ENCODE data around the gene DPEP2NB. TPM values are rescaled to one million over a fixed set of nuclear protein-coding genes. Genes with fewer than 3 reads are reported as not detected.
"Not testable (repeated sequence)": the region's sequence is repeated elsewhere in the genome, so short reads cannot be mapped to it uniquely, and the experiment has no call there.

DPEP2NB gene
- total RNA-seq, 1 experiment from 2014 or later: not detected

- no peak for TF ChIP-seq CTCF (IDR thresholded peaks at IDR 0.05; ENCODE audit: insufficient read depth in 1 of 2, low read depth in 1 of 2, low read length in 1 of 2, severe bottlenecking in 1 of 2, unreplicated experiment in 1 of 2)
- H3K4me1 Mint-ChIP-seq (ENCODE audit: low read depth, unreplicated experiment): no peaks in the 10 kb centered on the region
- intact Hi-C loops (cut with micrococcal nuclease; ENCODE audit: unreplicated experiment): no loop called here
- H3K4me1 ChIP-seq: no peaks in the 10 kb centered on the region
- no TSS peak for BruUV-seq (replicated peaks)
- H3K27me3 ChIP-seq (replicated peaks; ENCODE audit: control insufficient read depth, insufficient read depth, low read length): no peaks in the 10 kb centered on the region
- no peak overlapping the region for H3K27ac Mint-ChIP-seq (ENCODE audit: unreplicated experiment)
- H3K4me3 Mint-ChIP-seq (ENCODE audit: unreplicated experiment): no peak overlapping the region
- CTCF ChIA-PET: interaction anchor here (0.7 to 0.8 kb wide), 2 partner anchors 13 to 30 kb away, joined by 3 read pairs; no protein-coding TSS in a partner anchor
- no peaks in the 10 kb centered on the region for H3K9me3 Mint-ChIP-seq (ENCODE audit: unreplicated experiment)
- no peak for DNase-seq
- H3K36me3 Mint-ChIP-seq (ENCODE audit: insufficient read depth, unreplicated experiment): peaks cover 27% of the 10 kb centered on the region
- POLR2A ChIA-PET: no interaction called here
- H3K27me3 Mint-ChIP-seq (ENCODE audit: insufficient read depth, unreplicated experiment): no peaks in the 10 kb centered on the region
- no peak overlapping the region for H3K4me3 ChIP-seq (ENCODE audit: low read depth, low read length)
- no peaks in the 10 kb centered on the region for H3K36me3 ChIP-seq (ENCODE audit: control insufficient read depth, insufficient read depth, low read length)
- H3K9me3 ChIP-seq: no peaks in the 10 kb centered on the region
Observed at GRCh38 chr16:68035227-68035626, 19.5 kb upstream of the DPEP2NB start.

- BruUV-seq (replicated peaks): no TSS peak
- Histone ChIP-seq H3K36me3 (ENCODE audit: control insufficient read depth, insufficient read depth, low read length) (no peaks in the 10 kb centered on the region; the same call in none of the 2 replicates), H3K4me3 (ENCODE audit: low read depth, low read length) (no peak overlapping the region), H3K4me1 (no peaks in the 10 kb centered on the region), H3K9me3 (no peaks in the 10 kb centered on the region), H3K27me3 (replicated peaks; ENCODE audit: control insufficient read depth, insufficient read depth, low read length) (no peaks in the 10 kb centered on the region)
- ChIA-PET CTCF (no interaction called here), POLR2A (no interaction called here)
- Mint-ChIP-seq H3K27ac (ENCODE audit: unreplicated experiment) (no peak overlapping the region), H3K4me1 (ENCODE audit: low read depth, unreplicated experiment) (no peaks in the 10 kb centered on the region), H3K4me3 (ENCODE audit: unreplicated experiment) (no peak overlapping the region), H3K27me3 (ENCODE audit: insufficient read depth, unreplicated experiment) (no peaks in the 10 kb centered on the region), H3K9me3 (ENCODE audit: unreplicated experiment) (no peaks in the 10 kb centered on the region), H3K36me3 (ENCODE audit: insufficient read depth, unreplicated experiment) (peaks cover 17% of the 10 kb centered on the region)
- no peak for DNase-seq
- no peak for TF ChIP-seq CTCF (IDR thresholded peaks at IDR 0.05; ENCODE audit: insufficient read depth in 1 of 2, low read depth in 1 of 2, low read length in 1 of 2, severe bottlenecking in 1 of 2, unreplicated experiment in 1 of 2)
- intact Hi-C loops (cut with micrococcal nuclease; ENCODE audit: unreplicated experiment): no loop called here
Observed at GRCh38 chr16:68033101-68033500, 17.4 kb upstream of the DPEP2NB start.

- H3K27me3 ChIP-seq (replicated peaks; ENCODE audit: control insufficient read depth, insufficient read depth, low read length): no peaks in the 10 kb centered on the region
- no peaks in the 10 kb centered on the region; the same call in none of the 2 replicates for H3K36me3 ChIP-seq (ENCODE audit: control insufficient read depth, insufficient read depth, low read length)
- TF ChIP-seq CTCF (IDR thresholded peaks at IDR 0.05; ENCODE audit: insufficient read depth in 1 of 2, low read depth in 1 of 2, low read length in 1 of 2, severe bottlenecking in 1 of 2, unreplicated experiment in 1 of 2): no peak
- intact Hi-C loops (cut with micrococcal nuclease; ENCODE audit: unreplicated experiment): no loop called here
- no peaks in the 10 kb centered on the region for H3K4me1 ChIP-seq
- ChIA-PET CTCF (no interaction called here), POLR2A (interaction anchor here (0.7 kb wide), 1 partner anchor 134 kb away, joined by 3 read pairs; no protein-coding TSS in a partner anchor)
- no peak overlapping the region for H3K4me3 Mint-ChIP-seq (ENCODE audit: unreplicated experiment)
- DNase-seq: no peak
- H3K27ac Mint-ChIP-seq (ENCODE audit: unreplicated experiment): peak overlapping the region; percentile 19
- H3K9me3 Mint-ChIP-seq (ENCODE audit: unreplicated experiment): no peaks in the 10 kb centered on the region
- H3K27me3 Mint-ChIP-seq (ENCODE audit: insufficient read depth, unreplicated experiment): no peaks in the 10 kb centered on the region
- H3K4me1 Mint-ChIP-seq (ENCODE audit: low read depth, unreplicated experiment): no peaks in the 10 kb centered on the region
- no TSS peak for BruUV-seq (replicated peaks)
- H3K36me3 Mint-ChIP-seq (ENCODE audit: insufficient read depth, unreplicated experiment): peaks cover 12% of the 10 kb centered on the region
- H3K4me3 ChIP-seq (ENCODE audit: low read depth, low read length): no peak overlapping the region
- H3K9me3 ChIP-seq: no peaks in the 10 kb centered on the region
Observed at GRCh38 chr16:68031951-68032350, 16.2 kb upstream of the DPEP2NB start.

GRCh38 chr16:68030108-68030507 is 14.4 kb upstream of the DPEP2NB start:
- DNase-seq; POLR2A ChIA-PET; H3K27me3 ChIP-seq (replicated peaks; ENCODE audit: control insufficient read depth, insufficient read depth, low read length); H3K36me3 Mint-ChIP-seq (ENCODE audit: insufficient read depth, unreplicated experiment); H3K27ac Mint-ChIP-seq (ENCODE audit: unreplicated experiment); BruUV-seq (replicated peaks); H3K9me3 ChIP-seq; H3K4me1 Mint-ChIP-seq (ENCODE audit: low read depth, unreplicated experiment); H3K4me3 ChIP-seq (ENCODE audit: low read depth, low read length); H3K4me3 Mint-ChIP-seq (ENCODE audit: unreplicated experiment); H3K36me3 ChIP-seq (ENCODE audit: control insufficient read depth, insufficient read depth, low read length); H3K4me1 ChIP-seq; H3K9me3 Mint-ChIP-seq (ENCODE audit: unreplicated experiment); H3K27me3 Mint-ChIP-seq (ENCODE audit: insufficient read depth, unreplicated experiment); intact Hi-C loops (cut with micrococcal nuclease; ENCODE audit: unreplicated experiment): not testable (repeated sequence)
- CTCF ChIA-PET: interaction anchor here (2.7 kb wide), 1 partner anchor 10 kb away, joined by 6 read pairs; no protein-coding TSS in a partner anchor
